ENCODE results near the gene NUP54.

NUP54 gene

DNA sequence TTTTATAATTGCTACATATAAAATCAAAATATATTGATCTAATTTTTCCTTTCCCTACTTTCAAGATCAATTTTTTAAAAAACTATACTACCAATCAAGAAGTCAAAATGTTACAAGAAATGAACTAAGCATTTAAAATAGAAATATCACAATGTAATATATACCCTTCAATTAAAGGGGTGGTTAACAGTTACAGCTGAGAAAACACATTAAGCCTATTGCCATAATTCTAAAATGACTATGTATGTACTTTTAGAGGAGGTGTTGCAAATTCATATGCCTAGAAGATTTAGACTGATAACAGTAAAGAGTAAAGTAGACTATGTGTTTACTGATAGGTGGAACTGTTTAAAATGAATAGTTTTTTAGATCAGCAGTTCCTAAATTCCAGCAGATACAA lies 3.7 kb downstream of the NUP54 start:
- DNase-seq (ENCODE audit: low read depth in 2 of 2) = no peak

DNA sequence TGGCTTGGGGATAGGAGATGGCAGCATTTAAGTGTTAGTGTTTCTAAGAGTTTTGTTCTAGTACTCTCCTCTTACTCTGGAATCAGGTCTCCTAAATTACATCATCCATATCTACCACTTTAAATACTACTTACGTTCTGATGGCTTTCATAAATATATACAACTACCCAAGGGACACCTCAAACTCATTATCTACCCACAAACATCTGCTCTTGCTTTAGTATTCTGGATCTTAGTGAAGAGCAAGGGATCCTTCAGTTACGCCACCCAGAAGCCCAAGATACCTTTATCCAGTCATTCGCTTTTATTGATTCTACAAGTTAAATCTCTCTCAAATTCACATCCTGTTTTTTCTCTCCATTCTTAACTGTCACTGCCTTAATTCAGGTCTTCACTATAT lies 7.0 kb downstream of the NUP54 start:
- DNase-seq (ENCODE audit: low read depth in 2 of 2) = no peak

DNA sequence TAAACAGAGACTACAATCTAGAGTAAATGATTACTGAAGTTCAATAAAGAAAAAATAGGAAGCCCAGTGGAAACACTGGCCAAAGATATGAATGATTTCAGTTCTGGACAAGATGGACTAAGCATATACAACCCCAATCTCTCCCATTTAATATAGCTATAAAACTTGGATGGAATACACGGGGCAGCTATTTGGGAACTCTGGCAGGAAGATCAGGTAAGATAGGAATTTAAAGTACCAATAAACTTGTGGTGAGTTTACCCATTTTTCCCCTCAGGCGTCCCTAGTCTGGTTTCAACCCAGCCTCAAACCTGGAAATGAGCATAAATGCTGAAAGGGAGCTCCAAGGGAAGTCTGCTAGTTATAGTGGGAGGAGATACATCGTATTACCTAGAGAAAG lies 20.4 kb downstream of the NUP54 start:
- no peak for DNase-seq (ENCODE audit: low read depth in 2 of 2)

DNA sequence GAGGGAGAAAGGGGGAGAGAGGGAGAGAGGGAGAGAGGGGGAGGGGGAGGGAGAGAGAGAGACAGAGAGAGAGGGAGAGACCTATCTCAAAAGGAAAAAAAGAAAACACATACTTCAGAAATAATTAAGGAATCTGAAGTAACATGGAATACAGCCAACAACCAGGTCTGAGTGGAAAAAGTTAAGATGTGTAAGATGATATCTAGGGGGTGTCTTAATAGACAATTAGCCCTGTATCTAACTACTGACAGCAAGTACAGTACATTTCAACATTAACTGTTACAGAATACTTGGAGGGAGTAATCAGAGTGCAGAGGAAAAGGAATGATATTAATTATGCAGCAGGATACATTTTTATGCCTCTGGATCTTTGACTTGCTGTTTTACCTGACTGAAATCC lies 22.4 kb downstream of the NUP54 start:
- no peak for DNase-seq (ENCODE audit: low read depth in 2 of 2)

DNA sequence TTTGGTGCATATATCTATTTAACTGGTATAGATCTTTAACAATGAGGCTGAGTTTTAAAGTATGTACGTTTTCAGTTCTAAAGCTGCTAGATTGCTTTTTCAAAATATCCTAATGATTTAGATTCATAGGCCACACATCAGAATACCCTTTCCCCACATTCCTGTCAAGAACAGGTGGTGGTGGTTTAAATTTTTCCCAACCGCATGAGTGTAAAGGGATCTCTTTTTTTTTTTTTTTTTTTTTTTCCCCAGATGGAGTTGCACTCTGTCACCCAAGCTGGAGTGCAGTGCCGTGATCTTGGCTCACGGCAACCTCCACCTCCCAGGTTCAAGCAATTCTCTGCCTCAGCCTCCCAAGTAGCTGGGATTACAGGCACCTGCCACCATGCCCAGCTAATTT lies 28.0 kb downstream of the NUP54 start:
- DNase-seq (ENCODE audit: low read depth in 2 of 2) = no peak

DNA sequence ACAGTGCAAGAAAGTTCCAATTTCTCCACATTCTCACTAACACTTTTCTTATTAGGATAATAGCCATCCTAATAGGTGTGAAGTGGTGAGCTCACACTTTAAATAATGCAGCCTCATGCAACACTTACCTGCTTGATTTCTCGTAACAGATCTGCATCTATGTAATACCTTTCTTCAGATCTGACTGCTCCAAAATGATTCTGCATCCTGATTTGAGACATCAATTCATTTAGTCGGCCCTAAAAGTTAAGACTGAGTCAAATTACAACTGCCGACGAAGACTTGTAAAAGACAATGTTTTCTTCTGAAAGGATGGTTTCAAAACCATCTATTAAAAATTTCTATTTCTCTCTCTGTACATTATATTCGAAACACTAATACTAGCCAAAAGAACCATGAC lies 30.7 kb downstream of the NUP54 start:
- DNase-seq (ENCODE audit: low read depth in 2 of 2) = no peak

DNA sequence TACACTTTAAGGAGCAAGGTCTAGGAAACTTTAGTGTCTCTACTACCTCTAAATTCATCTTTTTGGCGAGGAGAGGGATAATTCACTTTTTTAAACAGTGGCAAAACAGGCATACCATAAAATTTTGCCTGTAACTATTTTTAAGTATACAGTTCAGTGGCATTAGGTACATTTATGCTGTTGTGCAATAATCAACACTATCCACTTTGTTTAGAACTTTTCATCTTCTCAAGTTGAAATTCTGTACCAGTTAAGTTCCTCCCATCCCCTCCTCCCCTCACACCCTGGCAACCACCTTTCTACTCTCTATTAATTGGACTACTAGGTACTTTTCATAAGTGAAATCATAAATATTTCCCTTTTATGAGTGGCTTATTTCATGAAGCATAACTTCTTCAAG lies 31.4 kb downstream of the NUP54 start:
- no peak for DNase-seq (ENCODE audit: low read depth in 2 of 2)

DNA sequence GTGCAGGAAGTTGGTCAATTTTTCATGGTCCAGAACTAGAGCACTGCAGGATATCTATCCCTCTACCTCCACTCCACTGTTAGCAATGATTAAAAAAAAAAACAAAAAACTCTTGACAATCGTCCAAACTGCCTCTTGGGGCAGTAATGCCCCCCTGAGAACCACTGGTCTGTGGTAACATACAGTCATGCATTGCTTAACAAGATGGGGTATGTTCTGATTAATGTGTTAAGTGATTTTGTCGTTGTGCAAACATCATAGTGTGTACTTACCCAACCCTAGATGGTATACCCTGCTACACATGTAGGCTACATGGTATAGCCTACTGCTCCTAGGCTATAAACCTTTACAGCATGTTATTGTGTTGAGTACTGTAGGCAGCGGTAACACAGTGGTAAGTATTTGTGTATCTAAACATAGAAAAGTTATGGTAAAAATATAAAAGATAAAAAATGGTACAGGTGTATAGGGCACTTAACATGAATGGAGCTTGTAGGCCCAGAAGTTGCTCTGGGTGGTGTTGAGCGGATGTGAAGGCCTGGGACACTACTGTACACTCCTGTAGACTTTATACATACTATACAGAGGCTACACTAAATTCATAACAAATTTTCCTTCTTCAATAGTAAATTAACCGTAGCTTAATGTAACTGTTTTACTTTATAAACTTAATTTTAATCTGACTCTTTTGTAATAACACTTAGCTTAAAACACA lies 39.6 kb downstream of the NUP54 start:
- DNase-seq (ENCODE audit: low read depth in 2 of 2) = no peak

DNA sequence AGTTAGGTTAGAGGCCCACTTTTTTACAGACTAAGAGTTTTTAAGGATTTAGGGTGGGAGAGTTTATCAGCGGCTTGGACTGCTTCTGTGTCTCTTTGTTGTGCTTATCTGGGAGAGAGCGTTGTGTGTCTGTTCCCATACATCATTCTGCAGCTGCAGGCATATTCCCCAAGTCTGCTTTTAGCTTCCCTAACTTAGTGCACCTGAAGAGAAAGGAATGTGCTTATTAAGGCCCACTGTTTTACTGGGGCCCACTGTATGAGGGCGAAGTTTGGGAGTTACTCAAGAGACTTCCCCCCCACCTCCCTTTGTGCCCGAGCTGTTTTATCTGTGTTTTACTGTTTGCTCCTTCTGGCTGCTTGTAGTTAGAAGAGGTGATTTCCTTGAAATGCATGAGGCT lies 41.8 kb downstream of the NUP54 start:
- DNase-seq (ENCODE audit: low read depth in 2 of 2) = no peak

DNA sequence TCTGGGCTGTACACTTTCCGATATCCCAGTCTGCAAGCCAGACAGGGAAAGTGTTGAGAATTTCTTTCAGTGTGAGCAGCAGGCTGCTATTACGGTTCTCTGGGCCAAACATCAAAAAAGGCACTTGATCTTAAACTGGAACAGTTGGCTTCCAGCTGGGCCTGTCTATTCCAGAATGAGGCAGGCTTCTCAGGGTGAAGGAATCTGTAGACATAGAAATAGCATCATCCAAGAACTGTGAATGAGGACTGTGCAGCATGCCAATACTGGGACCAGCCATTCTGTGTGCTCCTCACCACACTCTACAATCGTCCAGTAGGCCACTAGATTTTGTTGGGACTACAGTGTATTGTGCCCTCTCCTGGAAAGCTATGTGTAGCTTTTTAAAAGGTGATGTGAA lies 42.5 kb downstream of the NUP54 start:
- DNase-seq (ENCODE audit: low read depth in 2 of 2) = no peak

DNA sequence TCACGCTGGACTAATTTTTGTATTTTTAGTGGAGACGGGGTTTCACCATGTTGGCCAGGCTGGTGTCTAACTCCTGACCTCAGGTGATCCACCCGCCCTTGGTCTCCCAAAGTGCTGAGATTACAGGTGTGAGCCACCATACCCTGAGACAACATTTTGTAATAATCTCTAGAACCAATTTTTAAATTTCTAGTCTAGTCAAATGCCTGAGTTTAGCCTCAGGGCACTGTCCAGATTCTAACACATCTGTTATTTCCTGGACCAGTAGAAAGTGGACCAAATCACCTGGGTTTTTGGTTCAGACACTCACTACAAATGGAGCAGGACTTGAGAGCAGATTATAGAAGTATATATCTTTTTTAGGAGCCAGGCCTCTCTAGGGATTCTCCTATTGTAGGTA lies 52.1 kb downstream of the NUP54 start:
- no peak for DNase-seq (ENCODE audit: low read depth in 2 of 2)

DNA sequence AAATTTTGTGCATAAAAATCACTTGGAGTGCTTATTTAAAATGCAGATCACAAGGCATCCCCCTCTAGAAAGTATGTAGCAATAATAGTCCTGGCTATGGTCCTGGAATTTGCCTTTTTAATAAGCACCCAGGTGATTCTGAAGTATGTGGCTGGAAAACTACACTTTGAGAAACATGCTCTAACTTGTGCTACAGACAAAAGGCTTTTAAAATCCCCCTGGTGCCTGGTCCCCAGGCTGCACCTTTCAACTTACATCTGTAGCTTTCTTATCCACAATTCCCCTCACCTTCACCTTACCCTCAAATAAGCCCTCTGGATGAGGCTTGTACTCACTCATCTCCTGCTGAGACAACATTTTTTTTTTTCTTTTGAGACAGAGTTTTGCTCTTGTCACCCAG lies 52.6 kb downstream of the NUP54 start:
- DNase-seq (ENCODE audit: low read depth in 2 of 2) = no peak

DNA sequence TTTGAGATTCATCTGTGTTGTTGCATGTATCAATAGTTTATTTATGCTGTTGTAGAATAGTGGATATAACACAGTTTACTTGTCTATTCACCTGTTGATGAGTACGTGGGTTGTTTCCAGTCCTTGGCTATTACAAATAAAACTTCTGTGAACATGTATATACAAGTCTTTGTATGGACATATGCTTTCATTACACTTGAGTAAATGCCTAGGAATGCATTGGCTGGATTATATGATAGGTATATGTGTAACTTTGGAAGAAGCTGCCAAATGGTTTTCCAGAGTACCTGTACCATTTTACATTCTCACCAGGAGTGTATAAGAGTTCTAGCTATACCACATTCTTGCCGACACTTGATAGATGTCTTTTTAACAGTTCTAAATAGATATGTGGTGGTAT lies 57.1 kb downstream of the NUP54 start:
- DNase-seq (ENCODE audit: low read depth in 2 of 2) = no peak

DNA sequence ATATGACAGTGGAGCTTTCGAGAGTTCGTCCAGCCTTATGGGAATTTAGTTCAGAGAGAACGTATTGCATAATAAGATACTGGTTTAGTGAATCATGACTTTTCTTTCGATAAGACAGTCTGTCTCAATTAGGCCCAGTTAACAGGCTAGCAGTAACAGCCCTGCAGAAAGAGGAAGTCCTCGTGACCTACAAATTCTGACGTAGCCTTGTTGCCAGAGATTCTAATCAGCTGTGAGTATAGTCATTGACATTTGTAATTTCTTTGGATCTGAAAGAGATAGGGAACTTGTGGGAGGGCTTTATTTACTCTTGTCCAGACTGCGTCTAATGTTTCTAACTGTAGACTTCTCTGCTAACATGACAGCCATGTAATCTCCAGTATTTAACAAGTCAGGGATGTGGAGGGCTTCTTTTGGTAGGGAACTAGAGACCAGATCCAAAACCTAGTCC lies 57.9 kb downstream of the NUP54 start:
- DNase-seq (ENCODE audit: low read depth in 2 of 2) = no peak

DNA sequence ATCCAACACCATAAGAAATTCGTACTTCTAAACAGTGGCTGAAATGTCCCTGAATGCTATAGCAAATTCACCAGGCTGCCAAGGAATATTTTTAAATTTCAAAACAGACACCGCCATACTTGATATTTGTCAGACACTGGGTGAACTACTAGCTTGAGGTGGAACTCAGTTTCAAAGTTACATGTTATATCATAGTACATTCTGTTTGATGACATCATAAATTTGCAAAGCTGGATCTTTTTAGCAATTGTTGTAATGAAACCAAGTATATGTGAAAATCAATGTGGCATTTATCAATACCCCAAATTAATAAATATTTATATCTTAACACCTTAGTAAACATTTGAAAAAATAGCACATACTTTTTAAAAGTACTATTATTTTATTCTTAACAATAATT lies 59.5 kb downstream of the NUP54 start:
- no peak for DNase-seq (ENCODE audit: low read depth in 2 of 2)

DNA sequence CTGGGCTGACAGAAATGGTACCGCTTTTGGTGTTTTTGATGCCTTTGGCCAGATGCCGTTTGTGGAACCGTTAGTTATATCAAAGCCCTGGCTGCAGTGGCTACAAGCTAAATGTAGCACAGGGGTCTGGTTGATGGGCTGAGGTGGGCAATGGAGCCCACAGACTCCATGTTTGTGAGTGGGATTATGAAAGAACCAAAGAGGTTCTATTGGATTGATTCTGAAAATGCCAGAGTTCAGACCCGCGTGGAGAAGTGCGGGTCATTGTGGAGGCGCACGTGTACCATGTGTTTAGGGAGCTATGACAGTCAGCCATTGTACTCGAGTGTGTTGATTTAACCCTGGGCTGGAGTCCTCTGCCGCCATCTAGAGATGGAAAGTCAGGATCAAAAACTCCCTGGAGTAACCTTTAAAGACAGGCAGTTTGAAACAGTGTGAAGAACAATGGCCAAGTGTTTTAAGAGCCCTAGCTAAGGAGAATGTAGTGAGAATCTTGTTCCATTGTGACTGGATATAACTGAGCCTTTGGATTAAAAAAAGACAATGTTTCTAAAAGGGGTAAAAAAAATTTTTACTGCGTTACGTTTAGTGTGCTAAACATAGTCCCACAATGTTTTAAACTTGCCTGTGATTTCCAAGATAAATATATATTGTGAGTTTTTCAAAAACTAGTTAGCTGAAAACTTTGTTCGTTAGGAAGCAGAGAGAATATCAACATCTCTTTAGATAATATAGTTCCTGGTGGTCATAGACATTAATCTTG lies 61.0 kb downstream of the NUP54 start:
- DNase-seq (ENCODE audit: low read depth in 2 of 2) = no peak

DNA sequence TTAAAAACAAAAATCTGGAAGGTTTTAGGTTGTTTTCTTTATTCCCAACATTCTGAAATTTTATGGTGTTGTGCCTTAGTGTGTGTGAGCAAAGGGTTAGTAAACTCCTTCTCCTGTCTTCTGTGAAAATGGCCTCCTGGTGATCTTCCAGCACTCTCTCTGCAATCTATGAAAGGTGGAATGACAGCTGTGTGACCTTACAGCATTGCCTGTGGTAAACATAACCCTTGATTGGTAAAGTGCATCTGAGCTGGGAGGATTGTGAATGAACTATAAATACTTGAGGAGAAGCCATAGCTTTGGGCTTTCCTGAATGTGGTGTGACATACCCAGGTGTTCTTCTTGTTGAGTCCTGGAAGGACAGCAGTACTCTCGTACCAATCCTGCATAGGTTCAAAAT lies 63.7 kb downstream of the NUP54 start:
- no peak for DNase-seq (ENCODE audit: low read depth in 2 of 2)

DNA sequence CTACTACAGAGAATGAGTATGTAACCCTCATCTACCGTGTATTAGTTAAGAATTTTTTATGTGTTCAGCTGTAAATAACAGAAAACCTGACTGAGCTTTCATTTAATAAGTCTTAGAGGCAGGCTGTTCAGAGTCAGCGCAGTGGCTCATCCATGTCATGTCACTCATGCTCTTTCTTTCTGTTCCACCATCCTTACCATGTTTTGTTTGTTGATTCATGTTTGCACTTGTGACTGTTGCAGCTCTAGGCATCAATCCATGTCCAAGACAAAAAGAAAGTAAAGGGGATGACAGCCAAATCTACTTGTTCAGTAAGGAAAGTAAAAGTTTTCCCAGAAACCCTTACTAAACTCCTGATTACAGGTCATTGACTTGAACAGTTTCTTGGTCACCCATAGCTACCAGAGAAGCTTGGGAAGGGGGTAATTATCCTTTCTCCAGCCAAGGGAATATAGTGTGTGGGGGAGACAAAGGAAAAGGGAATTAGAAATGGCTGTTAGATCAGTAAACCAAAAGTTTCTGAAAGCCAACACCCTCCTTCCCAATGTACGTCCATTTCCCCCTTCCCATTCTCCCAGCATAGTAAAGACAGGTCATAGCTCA lies 64.7 kb downstream of the NUP54 start:
- no peak for DNase-seq (ENCODE audit: low read depth in 2 of 2)

DNA sequence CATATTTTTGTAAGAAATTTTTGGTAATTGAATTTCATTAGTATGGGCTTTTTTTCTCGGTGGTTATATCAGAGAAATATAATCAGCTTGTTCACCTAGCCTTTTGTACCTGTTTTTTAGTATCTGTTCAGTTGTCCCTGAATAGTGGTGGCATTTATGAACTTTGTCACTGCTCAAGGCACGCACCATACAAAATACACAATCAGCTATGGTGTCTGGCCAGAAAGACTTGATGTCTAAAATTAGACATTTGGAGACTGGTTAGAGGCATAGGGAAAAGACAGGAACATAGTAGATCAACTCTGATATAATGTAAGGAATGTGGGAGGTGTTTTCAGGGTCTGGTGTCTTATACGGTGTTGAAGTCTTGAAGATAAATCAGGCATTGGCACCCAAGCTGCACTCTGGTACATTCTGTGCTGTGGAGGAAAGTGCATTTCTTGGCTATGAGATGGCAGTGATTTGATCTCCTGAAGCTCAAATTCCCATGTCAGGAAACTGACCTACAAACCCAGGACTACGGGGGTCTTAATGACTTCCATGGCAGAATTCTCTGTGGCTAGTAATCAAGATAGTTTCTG lies 70.1 kb downstream of the NUP54 start:
- DNase-seq (ENCODE audit: low read depth in 2 of 2) = no peak

DNA sequence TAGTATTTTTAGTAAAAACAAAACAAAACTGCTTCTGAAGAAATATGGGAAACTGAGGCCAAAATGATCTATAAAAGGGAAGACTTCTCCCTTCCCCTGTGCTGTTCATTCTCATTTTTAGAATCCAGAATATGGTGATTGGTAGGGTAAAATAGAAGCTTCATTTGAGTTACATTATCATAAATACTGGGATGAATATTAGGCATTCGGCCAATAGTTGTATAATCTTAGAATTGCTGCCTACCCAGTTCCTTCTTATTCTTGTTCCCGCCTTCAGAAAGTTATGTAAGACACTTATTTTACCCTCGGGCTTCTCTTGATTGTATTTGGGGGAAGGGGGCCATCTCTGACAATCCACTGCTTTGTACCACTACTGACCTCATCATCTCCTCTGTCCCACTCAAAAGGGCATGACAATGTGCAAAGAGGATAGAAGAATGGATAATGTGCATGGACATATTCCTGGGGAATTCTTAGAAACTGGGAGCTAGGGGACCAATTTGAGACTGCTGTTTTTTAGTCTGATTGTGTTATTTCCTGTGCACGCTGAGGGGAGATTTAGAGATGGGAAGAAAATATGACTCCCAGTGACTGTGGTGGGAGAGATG lies 73.1 kb downstream of the NUP54 start:
- no peak for DNase-seq (ENCODE audit: low read depth in 2 of 2)

DNA sequence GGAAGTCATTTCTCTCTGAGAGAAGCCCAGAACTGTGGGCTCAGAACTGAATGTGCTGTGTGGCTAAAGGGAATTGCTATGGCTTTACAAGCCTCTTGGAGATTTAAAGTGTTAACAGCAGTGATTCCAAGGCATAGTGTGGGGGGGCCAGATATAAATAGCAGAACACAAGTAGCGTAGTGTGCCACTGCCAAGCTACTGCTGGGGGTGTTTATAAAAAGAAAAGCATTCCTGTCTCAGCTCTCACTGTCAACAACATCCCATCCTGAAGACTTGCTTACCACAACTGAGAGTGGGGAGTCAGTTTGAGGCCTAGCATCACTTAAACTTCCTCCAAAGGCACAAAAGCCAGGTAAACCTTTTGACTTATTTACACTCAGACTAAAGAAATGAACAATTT lies 73.7 kb downstream of the NUP54 start, which contains the start of gene ART3:
TSS of gene ART3 (plus strand) at position 242 of the 400 bp plus-strand sequence. CDS start 1,181 bp downstream, outside the sequence.
- DNase-seq (ENCODE audit: low read depth in 2 of 2) = no peak

DNA sequence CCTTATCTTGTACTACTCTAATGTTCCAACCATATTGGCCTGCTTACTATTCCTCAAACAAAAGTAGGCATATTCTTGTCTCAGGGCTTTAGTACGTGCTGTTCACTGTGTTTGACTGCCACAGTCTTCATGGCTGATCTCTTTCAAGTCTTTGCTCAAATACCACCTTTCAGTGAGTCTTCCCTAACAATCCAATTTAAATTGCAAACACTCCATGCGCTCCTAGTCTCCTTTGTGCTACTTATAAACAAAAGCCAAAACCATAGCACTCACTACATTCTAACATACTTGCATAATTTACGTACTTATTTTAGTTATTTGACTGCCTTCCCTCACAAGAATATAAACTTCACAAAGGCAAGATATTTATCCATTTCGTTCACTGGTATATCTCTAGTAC lies 75.4 kb downstream of the NUP54 start:
- DNase-seq (ENCODE audit: low read depth in 2 of 2) = no peak

Measured in stimulated activated CD4-positive, alpha-beta T cell treated with anti-CD3 and anti-CD28 coated beads, Interleukin-1b, Interleukin-23, amount 100 ng/mL, for 4 hours (primary cell).